Ishikawa (cell line): ENCODE measurements around the gene SPRING1.

Source experiments
- CEBPB ChIP-seq: IDR thresholded peaks from 2 replicates; pipeline ENCODE4 v1.6.1; 2012
- EGR1 ChIP-seq: IDR thresholded peaks from 2 replicates; pipeline ENCODE4 v1.6.1; 2012
- EP300 ChIP-seq: IDR thresholded peaks from 2 replicates; pipeline ENCODE4 v1.6.1; 2012; ENCODE audit warnings: borderline replicate concordance
- FOXM1 ChIP-seq: IDR thresholded peaks from 2 replicates; pipeline ENCODE4 v1.6.1; 2012; ENCODE audit warnings: low read depth, borderline replicate concordance
- NFIC ChIP-seq: IDR thresholded peaks from 2 replicates; pipeline ENCODE4 v1.6.1; 2012
- RAD21 ChIP-seq: IDR thresholded peaks from 2 replicates; pipeline ENCODE4 v1.6.1; 2012; ENCODE audit warnings: low read depth
- YY1 ChIP-seq: IDR thresholded peaks from 2 replicates; pipeline ENCODE4 v1.6.1; 2012; ENCODE audit warnings: low read depth
- TF ChIP-seq, protein P1 (sequence below): IDR thresholded peaks from 2 replicates; pipeline ENCODE4 v1.6.1; 2012
- TF ChIP-seq, protein P2 (sequence below): IDR thresholded peaks from 2 replicates; pipeline ENCODE4 v1.6.1; 2012; ENCODE audit warnings: low read depth, mild to moderate bottlenecking

DNA sequence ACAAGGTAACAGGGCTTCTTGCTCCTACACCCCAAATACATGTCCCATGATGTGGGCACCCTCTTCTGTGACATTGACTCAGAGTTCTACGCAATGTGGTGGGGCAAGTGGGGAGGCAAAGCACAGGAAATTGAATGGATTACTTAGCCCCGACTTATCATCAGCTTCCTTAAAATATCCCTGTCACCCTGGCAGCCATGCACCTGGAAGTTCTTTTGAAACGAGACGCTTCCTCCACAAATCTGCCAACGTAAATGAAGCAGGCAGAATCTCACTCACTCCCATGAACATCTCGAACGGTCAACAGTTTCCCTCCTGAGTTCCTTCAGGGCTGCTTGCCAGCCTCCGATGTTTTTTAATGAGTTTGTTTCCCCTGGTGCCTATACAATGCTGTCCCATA is 33.8 kb upstream of the SPRING1 start:
- no peak for TF ChIP-seq CEBPB
- no peak for TF ChIP-seq RAD21
- TF ChIP-seq NFIC = no peak
- TF ChIP-seq, protein P1, sequence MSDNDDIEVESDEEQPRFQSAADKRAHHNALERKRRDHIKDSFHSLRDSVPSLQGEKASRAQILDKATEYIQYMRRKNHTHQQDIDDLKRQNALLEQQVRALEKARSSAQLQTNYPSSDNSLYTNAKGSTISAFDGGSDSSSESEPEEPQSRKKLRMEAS = no peak
- TF ChIP-seq FOXM1 = no peak
- no peak for TF ChIP-seq EP300
- TF ChIP-seq, protein P2, sequence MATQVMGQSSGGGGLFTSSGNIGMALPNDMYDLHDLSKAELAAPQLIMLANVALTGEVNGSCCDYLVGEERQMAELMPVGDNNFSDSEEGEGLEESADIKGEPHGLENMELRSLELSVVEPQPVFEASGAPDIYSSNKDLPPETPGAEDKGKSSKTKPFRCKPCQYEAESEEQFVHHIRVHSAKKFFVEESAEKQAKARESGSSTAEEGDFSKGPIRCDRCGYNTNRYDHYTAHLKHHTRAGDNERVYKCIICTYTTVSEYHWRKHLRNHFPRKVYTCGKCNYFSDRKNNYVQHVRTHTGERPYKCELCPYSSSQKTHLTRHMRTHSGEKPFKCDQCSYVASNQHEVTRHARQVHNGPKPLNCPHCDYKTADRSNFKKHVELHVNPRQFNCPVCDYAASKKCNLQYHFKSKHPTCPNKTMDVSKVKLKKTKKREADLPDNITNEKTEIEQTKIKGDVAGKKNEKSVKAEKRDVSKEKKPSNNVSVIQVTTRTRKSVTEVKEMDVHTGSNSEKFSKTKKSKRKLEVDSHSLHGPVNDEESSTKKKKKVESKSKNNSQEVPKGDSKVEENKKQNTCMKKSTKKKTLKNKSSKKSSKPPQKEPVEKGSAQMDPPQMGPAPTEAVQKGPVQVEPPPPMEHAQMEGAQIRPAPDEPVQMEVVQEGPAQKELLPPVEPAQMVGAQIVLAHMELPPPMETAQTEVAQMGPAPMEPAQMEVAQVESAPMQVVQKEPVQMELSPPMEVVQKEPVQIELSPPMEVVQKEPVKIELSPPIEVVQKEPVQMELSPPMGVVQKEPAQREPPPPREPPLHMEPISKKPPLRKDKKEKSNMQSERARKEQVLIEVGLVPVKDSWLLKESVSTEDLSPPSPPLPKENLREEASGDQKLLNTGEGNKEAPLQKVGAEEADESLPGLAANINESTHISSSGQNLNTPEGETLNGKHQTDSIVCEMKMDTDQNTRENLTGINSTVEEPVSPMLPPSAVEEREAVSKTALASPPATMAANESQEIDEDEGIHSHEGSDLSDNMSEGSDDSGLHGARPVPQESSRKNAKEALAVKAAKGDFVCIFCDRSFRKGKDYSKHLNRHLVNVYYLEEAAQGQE = no peak
- no peak for TF ChIP-seq YY1
- TF ChIP-seq EGR1 = no peak
